Esophagus squamous epithelium (tissue), 4 donors: ENCODE results near the gene DEFB121.

ENCODE experiments used
- CTCF ChIP-seq, 6 experiments: fragments of 450-650 bp in 4 of 6; fragments of 200-600 bp in 2 of 6; sonication (generic) in 2 of 6; IDR thresholded peaks; one replicate each; pipeline ENCODE4 v1.5.1; 2016 to 2019; ENCODE audit warnings: antibody characterized with exemption in 6 of 6, mild to moderate bottlenecking in 4 of 6, moderate library complexity in 4 of 6
- POLR2A ChIP-seq, 4 donors: fragments of 450-650 bp; IDR thresholded peaks; one replicate each; pipeline ENCODE4 v1.6.1; 2017; ENCODE audit warnings: antibody characterized with exemption in 4 of 4, mild to moderate bottlenecking in 4 of 4, moderate library complexity in 3 of 4

- no peak for TF ChIP-seq CTCF (IDR thresholded peaks at IDR 0.05)
- TF ChIP-seq POLR2A (IDR thresholded peaks at IDR 0.05) = no peak
Observed at GRCh38 chr20:31392836-31393235, 13.2 kb downstream of the DEFB121 start.
